ENCODE measurements around the gene ABT1.

The ABT1 gene

GRCh38 chr6:26594131-26594498 is 2.6 kb upstream of the ABT1 start:
- no peak overlapping the region for H2AFZ ChIP-seq (ENCODE audit: low read depth, low read length)
- no peaks in the 10 kb centered on the region for H4K20me1 ChIP-seq (ENCODE audit: insufficient read depth, low read length)
- H3K36me3 ChIP-seq (replicated peaks; ENCODE audit: low read depth, low read length): peaks cover 6% of the 10 kb centered on the region
- TF ChIP-seq CTCF (IDR thresholded peaks at IDR 0.05; ENCODE audit: low read depth, low read length): no peak
- TF ChIP-seq EZH2phosphoT487 (IDR thresholded peaks at IDR 0.05; ENCODE audit: low read depth): no peak
- no peaks in the 10 kb centered on the region for H3K9me3 ChIP-seq (ENCODE audit: insufficient read depth, low read length)
- peaks cover 5% of the 10 kb centered on the region; the same call in 1 of the 2 replicates for H3K4me1 ChIP-seq (ENCODE audit: low read length)
- H3K4me3 ChIP-seq (ENCODE audit: low read length): no peak overlapping the region
- peaks cover 21% of the 10 kb centered on the region for H3K79me2 ChIP-seq (ENCODE audit: low read length)
- H3K9ac ChIP-seq (ENCODE audit: low read length): no peak overlapping the region
- no peak overlapping the region for H3K27ac ChIP-seq (ENCODE audit: low read length)
- peak overlapping the region; percentile 63; the same call in 1 of the 2 replicates for H3K4me2 ChIP-seq (ENCODE audit: low read length)
- H3K27me3 ChIP-seq (ENCODE audit: low read depth, low read length): no peaks in the 10 kb centered on the region

DNA sequence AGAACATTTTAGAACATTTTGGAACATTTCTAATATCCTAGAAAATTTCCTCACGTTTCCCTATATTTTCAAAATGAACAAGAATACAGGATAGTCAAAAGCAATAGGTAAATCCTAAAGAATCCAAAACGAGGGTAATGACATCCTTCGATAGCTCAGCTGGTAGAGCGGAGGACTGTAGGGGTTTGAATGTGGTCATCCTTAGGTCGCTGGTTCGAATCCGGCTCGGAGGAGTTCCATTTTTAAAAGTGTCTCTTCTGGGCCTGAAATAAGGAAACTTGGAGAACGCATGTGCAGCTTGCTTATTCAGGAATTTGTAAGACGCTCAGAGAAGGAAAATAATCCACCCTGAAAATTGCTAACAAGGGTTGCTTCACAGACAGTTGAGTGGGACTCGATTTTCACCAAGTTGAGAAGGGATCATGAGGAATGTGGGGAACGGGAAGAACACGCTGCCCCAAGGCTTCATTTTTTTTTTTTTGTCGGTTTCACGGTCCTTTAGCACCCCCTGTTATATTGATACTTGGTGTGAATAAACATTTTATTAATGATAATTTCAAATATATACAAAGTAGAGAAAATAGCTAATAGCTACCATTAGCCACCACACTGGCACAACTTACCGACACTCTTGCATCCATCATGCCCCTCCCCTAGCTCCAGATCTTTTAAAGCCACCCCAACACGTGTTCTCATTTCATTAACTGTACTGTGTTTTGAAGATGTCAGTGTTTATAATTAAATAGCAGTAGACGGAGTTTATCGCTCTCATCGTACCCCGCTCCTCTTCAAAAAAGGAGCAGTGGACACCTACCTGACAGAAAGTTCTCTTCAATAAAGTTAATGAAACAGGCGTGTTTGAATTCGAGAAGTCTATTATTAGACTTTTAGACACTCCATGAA is 1.8 kb upstream of the ABT1 start:
- peak overlapping the region; percentile 5; the same call in 1 of the 2 replicates for H3K27ac ChIP-seq (ENCODE audit: low read length)
- H3K36me3 ChIP-seq (replicated peaks; ENCODE audit: low read depth, low read length): peaks cover 12% of the 10 kb centered on the region
- no peaks in the 10 kb centered on the region for H4K20me1 ChIP-seq (ENCODE audit: insufficient read depth, low read length)
- peak overlapping the region; percentile 47 for H3K9ac ChIP-seq (ENCODE audit: low read length)
- no peaks in the 10 kb centered on the region for H3K9me3 ChIP-seq (ENCODE audit: insufficient read depth, low read length)
- no peaks in the 10 kb centered on the region for H3K27me3 ChIP-seq (ENCODE audit: low read depth, low read length)
- peak overlapping the region; percentile 93 for H3K4me3 ChIP-seq (ENCODE audit: low read length)
- H3K4me2 ChIP-seq (ENCODE audit: low read length): peak overlapping the region; percentile 63
- peak overlapping the region; percentile 27 for H2AFZ ChIP-seq (ENCODE audit: low read depth, low read length)
- peaks cover 21% of the 10 kb centered on the region for H3K79me2 ChIP-seq (ENCODE audit: low read length)
- TF ChIP-seq CTCF (IDR thresholded peaks at IDR 0.05; ENCODE audit: low read depth, low read length) (no peak), EZH2phosphoT487 (IDR thresholded peaks at IDR 0.05; ENCODE audit: low read depth) (no peak)
- peaks cover 8% of the 10 kb centered on the region; the same call in 1 of the 2 replicates for H3K4me1 ChIP-seq (ENCODE audit: low read length)

- peak overlapping the region; percentile 50 for H2AFZ ChIP-seq (ENCODE audit: low read depth, low read length)
- H3K4me2 ChIP-seq (ENCODE audit: low read length): peak overlapping the region; percentile 63
- no peaks in the 10 kb centered on the region for H3K27me3 ChIP-seq (ENCODE audit: low read depth, low read length)
- H3K9me3 ChIP-seq (ENCODE audit: insufficient read depth, low read length): no peaks in the 10 kb centered on the region
- peaks cover 13% of the 10 kb centered on the region for H3K36me3 ChIP-seq (replicated peaks; ENCODE audit: low read depth, low read length)
- peaks cover 8% of the 10 kb centered on the region; the same call in 1 of the 2 replicates for H3K4me1 ChIP-seq (ENCODE audit: low read length)
- H4K20me1 ChIP-seq (ENCODE audit: insufficient read depth, low read length): no peaks in the 10 kb centered on the region
- peak overlapping the region; percentile 93 for H3K4me3 ChIP-seq (ENCODE audit: low read length)
- TF ChIP-seq EZH2phosphoT487 (IDR thresholded peaks at IDR 0.05; ENCODE audit: low read depth) (no peak), CTCF (IDR thresholded peaks at IDR 0.05; ENCODE audit: low read depth, low read length) (peak; percentile 70)
- peak overlapping the region; percentile 52 for H3K27ac ChIP-seq (ENCODE audit: low read length)
- H3K9ac ChIP-seq (ENCODE audit: low read length): peak overlapping the region; percentile 47
- peaks cover 21% of the 10 kb centered on the region for H3K79me2 ChIP-seq (ENCODE audit: low read length)
These were observed 984 bp upstream of the ABT1 start for GRCh38 chr6:26595669-26596269.

- no peaks in the 10 kb centered on the region for H4K20me1 ChIP-seq (ENCODE audit: insufficient read depth, low read length)
- peaks cover 21% of the 10 kb centered on the region for H3K79me2 ChIP-seq (ENCODE audit: low read length)
- H2AFZ ChIP-seq (ENCODE audit: low read depth, low read length): no peak overlapping the region; the same call in 1 of the 2 replicates
- H3K4me3 ChIP-seq (ENCODE audit: low read length): peak overlapping the region; percentile 93
- peaks cover 8% of the 10 kb centered on the region; the same call in 1 of the 2 replicates for H3K4me1 ChIP-seq (ENCODE audit: low read length)
- H3K9me3 ChIP-seq (ENCODE audit: insufficient read depth, low read length): no peaks in the 10 kb centered on the region
- H3K27ac ChIP-seq (ENCODE audit: low read length): peak overlapping the region; percentile 58; the same call in 1 of the 2 replicates
- peaks cover 13% of the 10 kb centered on the region for H3K36me3 ChIP-seq (replicated peaks; ENCODE audit: low read depth, low read length)
- H3K27me3 ChIP-seq (ENCODE audit: low read depth, low read length): no peaks in the 10 kb centered on the region
- peak overlapping the region; percentile 80 for H3K9ac ChIP-seq (ENCODE audit: low read length)
- peak overlapping the region; percentile 92 for H3K4me2 ChIP-seq (ENCODE audit: low read length)
- TF ChIP-seq EZH2phosphoT487 (IDR thresholded peaks at IDR 0.05; ENCODE audit: low read depth): no peak
- no peak for TF ChIP-seq CTCF (IDR thresholded peaks at IDR 0.05; ENCODE audit: low read depth, low read length)
These were observed 625 bp downstream of the ABT1 start for GRCh38 chr6:26597389-26597766.

Data from OCI-LY3 (cell line).